ENCODE measurements around the gene DDOST.
"Not testable (repeated sequence)": the region's sequence is repeated elsewhere in the genome, so short reads cannot be mapped to it uniquely, and the experiment has no call there.

Gene DDOST

GRCh38 chr1:20606801-20607570 is 54.2 kb downstream of the DDOST start:
- DNase-seq (ENCODE audit: low spot score in 2 of 2); H3K4me3 Mint-ChIP-seq; H3K36me3 Mint-ChIP-seq; H3K9me3 Mint-ChIP-seq; H3K4me1 Mint-ChIP-seq; H3K27ac Mint-ChIP-seq; ATAC-seq: not testable (repeated sequence)

DNA sequence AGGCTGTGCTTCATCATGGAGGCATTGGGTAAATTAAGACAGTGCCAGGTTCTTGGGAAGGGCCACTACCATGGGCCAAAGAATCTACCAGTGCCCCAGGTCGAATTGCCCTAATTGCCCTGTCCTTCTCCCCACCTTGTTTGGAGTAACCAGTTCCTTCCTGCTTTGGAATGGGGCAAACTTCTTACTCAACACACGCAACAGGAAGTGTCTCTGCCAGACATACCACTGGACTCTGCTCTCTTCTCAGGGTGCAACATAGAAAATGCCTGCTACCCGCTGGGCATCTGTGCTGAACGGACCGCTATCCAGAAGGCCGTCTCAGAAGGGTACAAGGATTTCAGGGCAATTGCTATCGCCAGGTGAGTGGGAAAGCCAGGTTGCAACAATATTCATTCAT is 56.5 kb downstream of the DDOST start:
- H3K9me3 Mint-ChIP-seq: no peaks in the 10 kb centered on the region
- no peaks in the 10 kb centered on the region for H3K4me1 Mint-ChIP-seq
- no peak overlapping the region for H3K4me3 Mint-ChIP-seq
- ATAC-seq (no peak), DNase-seq (ENCODE audit: low spot score in 2 of 2) (no peak)
- H3K36me3 Mint-ChIP-seq: no peaks in the 10 kb centered on the region
- H3K27ac Mint-ChIP-seq: no peak overlapping the region

GRCh38 chr1:20603504-20604464 is 57.4 kb downstream of the DDOST start:
- H3K36me3 Mint-ChIP-seq: no peaks in the 10 kb centered on the region
- H3K27ac Mint-ChIP-seq: no peak overlapping the region
- ATAC-seq (no peak), DNase-seq (ENCODE audit: low spot score in 2 of 2) (no peak)
- no peak overlapping the region for H3K4me3 Mint-ChIP-seq
- H3K9me3 Mint-ChIP-seq: no peaks in the 10 kb centered on the region
- H3K4me1 Mint-ChIP-seq: no peaks in the 10 kb centered on the region

GRCh38 chr1:20602851-20603450 is 58.2 kb downstream of the DDOST start:
- H3K27ac Mint-ChIP-seq: no peak overlapping the region
- ATAC-seq: no peak
- no peak for DNase-seq (ENCODE audit: low spot score in 2 of 2)
- H3K9me3 Mint-ChIP-seq: no peaks in the 10 kb centered on the region
- no peaks in the 10 kb centered on the region for H3K4me1 Mint-ChIP-seq
- no peak overlapping the region for H3K4me3 Mint-ChIP-seq
- no peaks in the 10 kb centered on the region for H3K36me3 Mint-ChIP-seq
